Stimulated activated CD8-positive, alpha-beta memory T cell treated with anti-CD3 and anti-CD28 coated beads, Interleukin-4, amount 100 ng/mL, for 48 hours (primary cell): ENCODE measurements around the gene CRB3.

Source experiments
- DNase-seq: peaks from one replicate; pipeline ENCODE4 v3.0.0-alpha.2; 2020

The CRB3 gene

DNA sequence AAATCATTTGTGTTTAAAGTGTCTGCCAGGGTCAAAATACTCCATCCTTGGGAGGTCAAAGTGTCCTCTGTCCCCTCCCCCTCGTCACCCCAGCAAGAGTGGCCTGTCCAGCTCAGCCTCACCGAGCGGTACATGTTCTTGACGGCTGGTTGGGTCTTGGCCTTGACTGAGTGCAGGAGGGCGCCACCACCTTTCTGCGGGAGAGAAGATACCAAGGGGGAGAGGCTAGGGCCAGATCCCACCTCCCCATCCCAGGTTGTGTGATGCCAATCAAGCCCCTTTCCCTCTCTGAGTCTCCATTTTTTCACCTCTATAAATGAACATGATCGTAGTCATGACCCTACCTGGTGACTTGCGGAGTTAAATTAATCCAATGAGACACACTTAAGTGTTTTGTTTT is 6.1 kb downstream of the CRB3 start:
- no peak for DNase-seq

DNA sequence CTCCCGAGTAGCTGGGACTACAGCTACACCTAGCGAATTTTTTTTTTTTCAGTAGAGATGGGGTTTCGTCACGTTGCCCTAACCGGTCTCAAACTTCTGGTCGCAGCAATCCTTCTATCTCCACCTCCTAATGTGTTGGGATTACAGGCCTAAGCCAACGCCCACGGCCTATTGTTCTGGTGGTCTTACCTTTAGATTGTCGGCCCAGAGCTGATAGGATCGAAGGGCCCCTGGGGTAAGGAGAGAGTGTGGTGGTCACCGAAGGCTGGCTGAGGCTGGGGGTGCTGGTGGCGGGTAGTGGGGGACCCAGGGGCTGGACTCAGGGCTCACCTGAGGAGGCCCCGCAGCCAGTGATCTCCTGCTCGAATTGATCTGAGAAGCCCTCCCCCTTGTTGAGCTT is 7.0 kb downstream of the CRB3 start:
- no peak for DNase-seq

DNA sequence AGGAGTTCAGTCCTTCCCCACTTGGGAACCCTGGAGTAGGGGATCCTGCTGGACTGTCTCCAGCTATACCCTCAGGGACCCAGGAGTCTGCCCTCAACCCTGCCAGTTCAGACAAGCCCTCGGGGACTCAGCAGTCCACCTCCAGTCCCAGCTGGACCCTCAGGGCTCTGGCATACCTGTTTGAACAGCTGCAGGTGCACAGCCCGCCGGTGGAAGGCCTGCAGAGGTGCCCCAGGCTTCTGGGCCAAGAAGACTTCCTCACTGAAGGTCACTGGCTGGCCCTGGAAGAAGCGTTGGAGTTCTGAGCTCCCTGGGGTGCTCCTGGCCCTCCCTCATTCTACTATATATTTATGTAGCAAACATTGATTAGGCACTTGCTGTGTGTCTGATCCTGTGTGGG is 8.6 kb downstream of the CRB3 start:
- no peak for DNase-seq

DNA sequence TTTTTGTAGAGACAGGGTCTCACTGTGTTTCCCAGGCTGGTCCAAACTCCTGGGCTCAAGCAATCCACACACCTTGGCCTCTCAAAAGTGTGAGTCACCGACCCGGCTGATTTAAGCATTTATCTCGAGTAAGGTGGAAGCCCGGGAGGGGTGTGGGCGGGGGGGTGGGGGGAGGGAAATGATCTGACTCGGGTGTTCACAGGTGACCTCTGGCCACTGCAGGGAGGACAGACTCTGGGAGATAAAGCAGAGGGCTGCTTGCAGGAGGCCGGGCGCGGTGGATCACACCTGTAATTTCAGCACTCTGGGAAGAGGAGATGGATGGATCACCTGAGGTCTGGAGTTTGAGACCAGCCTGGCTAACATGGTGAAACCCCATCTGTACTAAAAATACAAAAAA is 9.6 kb downstream of the CRB3 start:
- no peak for DNase-seq

DNA sequence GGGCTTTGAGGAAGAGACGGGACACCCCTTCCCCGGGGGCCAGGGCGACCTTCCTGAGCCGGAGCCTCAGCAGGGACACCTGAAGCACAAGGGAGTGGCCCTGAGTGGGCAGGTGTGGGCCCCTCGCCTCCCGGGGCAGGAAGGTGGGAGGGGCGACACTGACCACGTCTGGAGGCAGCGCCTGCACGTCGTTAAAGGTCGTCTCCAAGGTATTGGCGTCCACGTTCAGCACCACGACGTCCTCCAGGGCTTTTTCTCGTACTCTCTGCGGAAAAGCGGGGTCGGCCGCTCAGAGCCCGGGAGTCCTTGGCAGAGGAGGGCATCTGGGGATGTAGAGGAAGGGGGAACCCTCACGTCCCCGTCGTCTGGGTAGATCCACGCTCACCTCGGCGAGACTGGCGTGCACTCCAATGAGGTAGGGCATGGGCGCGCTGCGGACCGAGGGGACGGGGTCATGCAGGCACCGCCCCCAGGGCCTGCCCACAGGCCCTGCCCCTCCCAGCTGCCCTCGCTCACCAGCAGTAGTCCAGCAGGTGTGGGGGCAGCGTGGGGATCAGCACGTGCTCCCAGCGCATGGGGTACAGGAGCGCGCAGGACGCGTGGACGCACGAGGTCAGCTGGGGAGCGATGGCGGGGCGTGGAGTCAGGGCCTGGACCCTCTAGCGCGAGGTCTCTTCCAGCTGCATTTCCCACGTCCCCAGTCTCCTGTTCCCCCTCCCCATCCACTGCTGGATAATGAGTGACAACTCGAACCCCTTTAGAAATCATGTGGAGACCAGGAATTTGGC is 11.4 kb downstream of the CRB3 start:
- no peak for DNase-seq

DNA sequence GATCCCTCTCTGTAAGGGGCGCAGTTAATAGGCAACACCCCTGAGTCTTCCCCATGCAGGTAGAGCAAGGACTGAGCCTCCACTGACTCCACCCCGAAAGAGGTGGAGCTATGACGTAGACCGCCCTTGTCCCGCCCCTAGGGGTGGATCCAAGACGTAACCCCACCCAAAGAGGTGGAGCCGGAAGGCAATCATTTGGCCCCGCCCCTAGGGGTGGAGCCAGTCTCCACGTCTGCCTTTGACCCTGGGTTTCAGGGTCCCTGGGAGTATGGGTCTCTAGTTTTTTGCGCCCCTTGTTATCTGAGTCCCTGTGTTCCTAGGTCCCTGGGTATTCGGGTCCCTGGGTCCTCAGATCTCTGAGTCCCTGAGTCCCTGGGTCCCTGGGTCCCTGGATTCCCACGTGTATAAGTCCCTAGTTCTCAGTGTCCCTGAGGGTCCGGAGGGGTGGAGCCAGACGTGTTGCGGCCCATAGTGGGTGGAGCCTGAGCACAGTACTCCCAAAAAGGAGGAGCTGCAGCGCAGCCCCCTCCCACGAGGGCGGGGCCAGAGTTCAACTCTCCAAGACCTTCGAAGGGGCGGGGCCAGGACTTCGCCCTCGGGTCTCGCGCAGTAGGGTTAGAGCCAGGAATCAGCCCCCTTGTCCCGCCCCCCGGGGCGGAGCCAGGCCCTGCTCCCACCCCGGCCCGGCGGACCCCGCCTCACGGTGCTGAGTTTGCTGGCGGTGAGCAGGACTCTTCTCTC is 12.3 kb downstream of the CRB3 start:
- DNase-seq: peak; percentile 89

DNA sequence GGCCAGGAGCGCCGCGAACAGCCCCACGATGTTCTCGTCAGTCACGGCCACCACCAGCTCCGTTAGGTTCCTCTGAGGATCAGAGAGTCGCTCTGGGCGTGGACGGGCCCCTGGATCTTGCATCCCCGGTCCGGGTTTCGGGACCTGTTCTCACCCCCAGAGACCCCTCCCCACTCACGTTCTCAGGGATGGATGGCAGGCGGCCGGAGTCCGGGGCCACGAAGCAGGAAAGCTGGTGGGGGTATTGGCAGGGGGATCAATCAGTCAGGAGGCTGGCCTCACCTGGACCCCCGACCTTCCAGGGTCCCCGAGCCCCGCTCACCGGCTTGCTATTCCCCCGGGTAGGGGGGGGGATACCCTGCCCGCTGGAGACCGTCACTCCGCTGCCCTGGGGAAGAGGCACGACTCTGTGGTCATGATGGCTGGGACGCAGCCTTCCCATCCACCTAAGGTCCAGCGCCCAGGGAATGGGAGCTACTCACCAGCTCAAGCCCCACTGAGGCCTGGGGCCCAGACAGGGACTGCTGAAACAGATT is 12.9 kb downstream of the CRB3 start:
- DNase-seq: no peak

DNA sequence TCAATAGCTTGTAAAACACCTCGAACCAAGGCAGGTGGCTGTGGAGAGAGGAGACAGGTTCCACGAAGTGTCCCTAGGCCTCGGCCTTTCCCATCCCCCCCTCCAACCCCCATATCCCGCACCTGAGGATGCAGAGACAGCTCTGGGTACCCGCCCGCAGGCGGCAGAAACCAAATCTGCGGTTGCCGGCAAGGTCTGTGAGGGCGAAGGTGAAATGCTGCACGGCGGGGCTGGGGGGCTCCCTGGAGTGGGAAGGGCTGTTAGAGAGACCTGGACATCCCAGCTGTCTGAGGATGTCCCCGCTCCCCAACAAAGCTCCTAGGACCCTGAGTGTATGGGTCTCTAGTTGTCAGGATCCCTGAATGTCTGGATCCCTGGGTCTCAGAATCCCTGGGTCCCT is 14.7 kb downstream of the CRB3 start:
- no peak for DNase-seq

DNA sequence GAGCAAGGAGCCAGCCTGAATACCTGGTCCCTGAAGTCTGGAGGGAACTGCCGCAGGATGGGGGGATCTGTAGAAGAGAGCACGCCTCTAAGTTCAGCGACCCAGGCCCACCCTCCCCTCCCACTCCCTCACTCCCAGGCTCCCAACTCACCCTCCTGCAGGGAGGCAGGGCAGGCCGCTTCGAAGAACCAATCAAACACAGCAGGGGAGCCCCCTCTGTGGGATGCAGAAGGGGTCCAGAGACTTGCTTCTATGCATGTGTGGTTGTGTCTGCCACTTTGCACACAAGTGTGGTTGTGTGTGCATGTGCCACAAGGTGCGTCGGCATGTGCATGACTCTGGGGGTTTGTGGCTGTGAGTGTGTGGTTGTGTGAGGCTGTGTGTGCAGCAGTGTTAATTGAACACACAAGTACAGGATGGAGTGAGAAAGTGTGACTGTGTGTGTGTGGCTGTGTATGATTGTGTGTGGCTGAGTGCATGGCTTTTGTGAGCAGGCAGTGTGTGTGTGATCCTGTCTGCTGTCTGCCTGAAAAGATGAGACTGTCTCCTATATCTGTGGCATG is 15.8 kb downstream of the CRB3 start:
- no peak for DNase-seq

DNA sequence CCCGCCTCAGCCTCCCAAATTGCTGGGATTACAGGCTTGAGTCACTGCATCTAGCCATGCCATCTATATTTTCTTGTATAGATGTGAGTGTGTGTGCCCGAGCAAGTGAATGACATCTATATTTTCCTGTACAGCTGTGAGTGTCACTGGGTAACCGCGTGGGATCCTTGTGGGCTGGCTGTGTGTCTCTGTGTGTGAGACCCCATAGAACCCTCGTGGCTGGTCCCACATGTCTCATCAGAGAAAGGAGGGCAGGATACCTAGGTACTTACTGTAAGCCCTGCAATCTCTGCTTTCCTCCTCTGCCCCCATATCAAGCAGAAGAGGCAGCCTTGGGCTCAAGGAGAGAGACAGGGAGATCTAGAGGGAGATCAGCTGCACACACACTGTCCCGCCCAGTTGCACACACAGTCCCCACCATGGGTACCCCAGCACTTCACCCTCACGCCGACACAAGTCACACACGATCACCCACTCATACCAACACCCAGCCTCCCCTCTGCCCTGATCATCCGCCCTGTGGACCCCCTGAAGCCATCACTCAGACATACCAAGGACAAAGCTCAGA is 16.9 kb downstream of the CRB3 start:
- peak; percentile 50 for DNase-seq

DNA sequence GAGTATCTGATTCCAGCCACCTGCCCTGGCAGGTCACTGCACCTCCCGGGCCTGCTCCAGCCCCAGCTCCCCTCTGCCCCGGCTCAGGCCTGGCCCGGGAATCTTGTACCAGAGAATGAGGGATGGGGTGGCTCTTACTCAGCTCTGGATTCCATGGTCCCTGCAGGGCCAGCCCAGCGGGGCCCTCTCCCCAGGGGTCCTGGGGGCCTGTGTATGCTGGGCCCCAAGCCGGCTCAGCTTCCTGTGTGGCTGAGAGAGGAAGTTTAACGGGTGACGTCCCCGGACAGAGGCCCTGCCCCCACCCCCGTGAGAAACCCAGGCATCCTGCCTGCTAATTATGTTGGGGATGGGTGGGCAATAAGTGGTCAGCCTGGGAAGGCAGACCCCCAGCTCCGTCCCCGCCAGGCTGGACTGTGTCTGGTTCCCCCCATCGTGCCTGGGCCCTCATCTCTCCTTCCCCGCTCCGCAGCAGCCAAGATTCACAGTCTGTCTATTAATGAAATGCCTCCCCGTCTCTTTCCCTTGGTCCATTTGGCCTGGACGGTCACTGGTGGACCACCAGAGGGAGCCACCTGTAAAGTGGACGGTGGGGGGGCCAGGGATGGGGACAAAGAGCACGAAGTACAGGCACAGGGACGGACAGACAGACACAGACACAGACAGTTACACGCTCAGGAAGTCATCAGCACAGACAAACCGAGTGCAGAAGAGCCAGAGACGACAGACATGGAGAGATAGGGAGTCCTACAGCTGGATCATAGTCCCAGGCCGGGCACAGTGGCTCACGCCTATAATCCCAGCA is 17.7 kb downstream of the CRB3 start, which contains the start of gene DENND1C:
TSS of gene DENND1C (minus strand) at position 247 of the 802 bp plus-strand sequence. CDS start at position 155, 92 bp downstream.
- peak; percentile 82 for DNase-seq

DNA sequence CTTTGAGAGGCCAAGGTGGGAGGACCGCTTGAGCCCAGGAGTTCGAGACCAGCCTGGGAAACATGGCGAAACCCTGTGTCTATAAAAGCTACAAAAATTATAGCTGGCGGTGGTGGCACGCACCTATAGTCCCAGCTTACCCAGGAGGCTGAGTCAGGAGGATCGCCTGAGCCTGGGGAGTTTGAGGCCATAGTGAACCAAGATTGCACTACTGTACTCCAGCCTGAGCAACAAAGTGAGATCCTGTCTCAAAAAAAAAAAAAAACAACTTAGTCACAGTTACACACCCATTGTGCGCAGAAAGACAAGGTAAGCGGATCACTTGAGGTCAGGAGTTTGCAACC is 18.2 kb downstream of the CRB3 start:
- DNase-seq: no peak

DNA sequence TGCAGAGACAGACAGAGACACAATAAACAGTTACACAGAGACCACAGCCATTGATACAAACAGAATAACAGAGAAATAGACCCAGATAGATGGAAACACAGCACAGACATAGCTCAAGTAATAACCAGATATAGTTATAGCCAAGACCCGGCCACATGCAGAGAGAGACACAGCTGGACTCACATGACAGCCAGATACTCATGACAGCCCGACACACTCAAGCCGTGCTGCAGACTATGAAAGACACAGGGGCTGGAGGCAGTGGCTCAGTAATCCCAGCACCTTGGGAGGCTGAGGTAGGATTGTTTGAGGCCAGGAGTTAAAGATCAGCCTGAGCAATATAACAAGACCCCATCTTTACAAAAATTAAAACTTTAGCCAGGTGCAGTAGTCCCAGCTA is 19.2 kb downstream of the CRB3 start:
- DNase-seq: no peak

DNA sequence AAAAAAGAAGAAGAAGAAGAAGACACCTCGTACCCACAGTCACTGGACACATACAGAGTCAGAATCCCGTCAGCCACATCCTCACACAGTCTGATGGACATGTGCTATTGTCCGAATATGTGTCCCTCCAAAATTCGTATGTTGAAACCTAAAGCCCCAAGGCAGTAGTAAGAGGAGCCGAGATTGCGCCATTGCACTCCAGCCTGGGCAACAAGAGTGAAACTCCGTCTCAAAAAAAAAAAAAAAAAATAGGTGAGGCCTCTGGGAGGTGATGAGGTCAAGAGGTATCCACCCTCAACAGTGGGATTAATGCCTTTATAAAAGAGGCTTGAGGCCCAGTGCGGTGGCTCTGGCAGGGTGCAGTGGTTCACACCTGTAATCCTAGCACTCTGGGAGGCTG is 20.2 kb downstream of the CRB3 start:
- no peak for DNase-seq

DNA sequence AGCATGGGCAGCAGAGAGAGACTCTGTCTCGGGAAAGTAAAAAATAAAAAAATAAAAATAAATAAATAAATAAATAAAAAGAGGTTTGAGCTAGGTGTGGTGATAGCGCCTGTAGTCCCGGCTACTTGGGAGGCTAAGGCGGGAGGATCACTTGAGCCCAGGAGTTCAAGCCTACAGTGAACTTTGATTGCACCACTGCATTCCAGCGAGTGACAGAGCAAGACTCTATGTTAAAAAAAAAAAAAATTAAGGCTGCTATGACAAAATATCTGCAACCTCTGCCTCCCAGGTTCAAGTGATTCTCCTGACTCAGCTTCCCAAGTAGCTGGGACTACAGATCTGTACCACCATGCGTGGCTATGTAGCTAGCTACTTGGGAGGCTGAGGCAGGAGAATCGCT is 20.8 kb downstream of the CRB3 start:
- DNase-seq: no peak

DNA sequence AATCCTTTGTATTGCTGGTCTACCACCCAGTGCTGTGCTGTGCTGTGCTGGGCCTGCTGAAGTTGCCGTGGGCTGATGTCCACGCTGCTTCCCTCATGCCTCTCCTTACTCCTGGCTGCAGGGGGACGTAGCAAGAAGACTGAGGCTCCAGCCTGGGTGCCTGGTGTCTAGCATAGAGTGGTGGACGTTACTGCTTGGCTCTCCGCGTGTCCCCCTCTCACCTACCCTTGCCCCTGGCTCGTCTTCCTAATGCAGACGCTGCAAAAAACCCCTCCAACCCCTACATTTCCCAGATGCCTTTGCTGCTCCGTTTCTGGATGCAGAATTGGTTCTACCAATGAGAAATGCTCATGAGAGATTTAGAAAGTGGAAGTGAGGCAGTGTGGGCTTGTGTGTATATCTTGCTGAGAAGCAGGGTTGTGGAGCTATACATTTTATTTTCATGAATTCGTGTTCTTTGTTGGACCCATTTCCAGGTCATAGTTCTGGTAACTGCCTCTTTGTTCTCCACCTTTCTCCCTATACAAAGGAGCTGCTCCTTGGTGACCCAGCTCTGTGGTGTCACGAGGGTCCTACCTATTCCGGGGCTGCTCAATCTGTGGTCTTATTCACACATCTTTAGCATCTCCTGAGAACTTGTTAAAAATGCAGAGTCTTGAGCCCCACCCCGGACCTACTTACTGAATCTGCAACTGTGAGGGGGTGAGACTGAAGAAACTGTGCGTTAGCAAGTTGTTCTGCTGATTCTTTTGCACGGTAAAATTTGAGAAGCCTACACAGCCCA is 25.4 kb downstream of the CRB3 start:
- no peak for DNase-seq

DNA sequence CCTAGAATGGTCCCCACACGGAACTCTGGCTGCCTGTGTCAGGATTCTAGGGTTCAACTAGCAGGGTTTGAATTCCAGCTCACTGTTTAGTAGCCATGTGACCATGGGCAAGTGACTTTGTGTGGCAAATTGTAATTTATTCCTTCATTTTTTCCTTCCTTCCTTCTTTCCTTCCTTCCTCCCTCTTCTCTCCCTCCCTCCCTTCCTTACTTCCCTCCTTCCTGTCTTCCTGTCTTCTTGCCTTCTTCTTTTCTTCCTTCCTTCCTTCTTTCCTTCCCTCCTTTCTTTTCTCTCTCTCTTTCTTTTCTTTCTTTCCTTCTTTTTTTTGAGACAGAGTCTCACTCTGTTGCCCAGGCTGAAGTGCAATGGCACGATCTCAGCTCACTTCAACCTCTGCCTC is 26.1 kb downstream of the CRB3 start:
- no peak for DNase-seq

DNA sequence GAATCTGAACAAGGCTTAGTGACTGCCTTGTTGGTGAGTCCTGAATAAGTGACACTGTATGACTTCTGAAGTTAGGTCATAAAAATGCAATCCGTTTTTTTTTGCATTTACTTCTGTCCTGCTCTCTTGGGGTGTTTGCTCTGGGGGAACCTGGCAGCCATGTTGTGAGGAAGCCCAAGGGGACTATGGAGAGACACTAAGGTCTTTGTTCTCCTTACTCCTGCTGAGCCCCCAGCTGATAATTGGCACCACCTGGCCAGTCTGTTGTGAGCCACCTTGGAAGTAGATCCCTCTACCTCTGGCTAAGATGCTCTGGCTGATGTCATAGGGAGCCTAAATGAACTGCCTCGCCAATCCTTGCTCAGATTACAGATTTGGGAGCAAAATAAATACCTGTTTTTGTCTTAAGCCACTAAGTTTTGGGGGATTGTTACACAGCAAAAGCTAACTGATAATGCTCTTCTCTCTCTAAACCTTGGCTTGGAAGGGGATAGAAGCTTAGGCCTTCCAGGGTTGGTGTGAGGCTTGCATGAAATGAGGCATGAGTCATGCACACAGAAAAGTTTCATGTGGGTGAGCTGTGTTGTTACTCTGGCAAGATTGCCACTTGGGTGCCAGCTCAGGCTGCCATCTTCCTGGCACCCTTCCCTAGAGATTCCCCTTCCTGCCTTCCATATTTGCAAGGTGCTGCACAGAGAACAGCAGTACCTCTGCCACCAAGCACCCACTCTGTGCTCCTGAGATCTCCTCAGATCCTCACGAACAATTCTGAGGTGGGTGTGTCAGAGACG is 27.9 kb downstream of the CRB3 start:
- DNase-seq: no peak

DNA sequence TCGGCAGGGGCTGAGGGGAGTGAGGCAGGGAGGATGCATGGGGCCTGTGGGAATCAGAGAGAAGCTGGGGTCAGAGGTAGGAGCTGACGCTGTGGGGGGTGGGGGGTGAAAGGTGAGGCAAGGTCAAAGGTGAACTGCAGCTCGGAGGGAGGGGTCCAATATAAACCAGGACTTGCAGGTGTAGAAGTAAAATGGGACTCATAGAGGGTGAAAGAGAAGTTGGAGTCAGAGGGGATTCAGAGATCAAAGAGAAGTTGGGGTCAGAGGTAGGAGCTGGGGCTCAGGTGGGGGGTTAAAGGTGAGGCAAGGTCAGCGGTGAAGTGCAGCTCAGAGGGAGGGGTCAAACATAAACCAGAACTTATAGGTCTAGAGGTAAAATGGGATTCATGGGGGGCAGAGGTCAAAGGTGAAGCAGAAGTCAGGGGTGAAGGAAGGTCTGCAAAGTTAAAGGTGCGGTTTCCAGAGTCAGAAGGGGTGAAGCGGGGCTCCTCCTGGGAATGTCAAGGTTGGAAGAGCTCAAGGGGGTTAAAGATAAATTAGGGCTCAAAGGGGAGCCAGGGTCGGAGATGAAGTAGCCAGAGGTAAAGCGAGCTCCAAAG is 30.5 kb downstream of the CRB3 start:
- no peak for DNase-seq

DNA sequence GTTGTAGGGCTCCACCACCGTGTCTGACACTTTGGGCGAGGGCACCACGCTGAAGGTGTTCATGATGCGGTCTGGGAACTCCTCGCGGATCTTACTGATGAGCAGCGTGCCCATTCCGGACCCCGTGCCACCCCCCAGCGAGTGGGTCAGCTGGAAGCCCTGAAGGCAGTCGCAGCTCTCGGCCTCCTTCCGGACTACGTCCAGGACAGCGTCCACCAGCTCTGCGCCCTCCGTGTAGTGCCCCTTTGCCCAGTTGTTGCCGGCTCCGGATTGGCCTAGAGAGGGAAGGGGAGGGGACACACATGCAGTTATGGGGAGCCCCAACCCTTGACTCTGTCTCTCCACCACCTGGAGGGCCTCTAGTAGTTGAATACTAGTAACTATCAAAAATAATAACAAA is 31.9 kb downstream of the CRB3 start:
- no peak for DNase-seq
